HL-60 (cell line): Measurements from ENCODE around the gene IGLL5.

ENCODE experiments used
- GABPA ChIP-seq: IDR thresholded peaks from 2 replicates; pipeline ENCODE4 v1.6.1; 2012; ENCODE audit warnings: low read depth
- POLR2AphosphoS5 ChIP-seq: IDR thresholded peaks from 2 replicates; pipeline ENCODE4 v1.6.1; 2012; ENCODE audit warnings: low read depth
- TF ChIP-seq, protein P1 (sequence below): IDR thresholded peaks from one replicate; pipeline ENCODE4 v1.5.1; 2011; ENCODE audit warnings: low read length, control low read depth, inconsistent platforms; ENCODE audit not compliant: insufficient read depth
- TF ChIP-seq, protein P2 (sequence below): IDR thresholded peaks from 2 replicates; pipeline ENCODE4 v1.6.1; 2012; ENCODE audit warnings: low read depth; ENCODE audit not compliant: insufficient replicate concordance

DNA sequence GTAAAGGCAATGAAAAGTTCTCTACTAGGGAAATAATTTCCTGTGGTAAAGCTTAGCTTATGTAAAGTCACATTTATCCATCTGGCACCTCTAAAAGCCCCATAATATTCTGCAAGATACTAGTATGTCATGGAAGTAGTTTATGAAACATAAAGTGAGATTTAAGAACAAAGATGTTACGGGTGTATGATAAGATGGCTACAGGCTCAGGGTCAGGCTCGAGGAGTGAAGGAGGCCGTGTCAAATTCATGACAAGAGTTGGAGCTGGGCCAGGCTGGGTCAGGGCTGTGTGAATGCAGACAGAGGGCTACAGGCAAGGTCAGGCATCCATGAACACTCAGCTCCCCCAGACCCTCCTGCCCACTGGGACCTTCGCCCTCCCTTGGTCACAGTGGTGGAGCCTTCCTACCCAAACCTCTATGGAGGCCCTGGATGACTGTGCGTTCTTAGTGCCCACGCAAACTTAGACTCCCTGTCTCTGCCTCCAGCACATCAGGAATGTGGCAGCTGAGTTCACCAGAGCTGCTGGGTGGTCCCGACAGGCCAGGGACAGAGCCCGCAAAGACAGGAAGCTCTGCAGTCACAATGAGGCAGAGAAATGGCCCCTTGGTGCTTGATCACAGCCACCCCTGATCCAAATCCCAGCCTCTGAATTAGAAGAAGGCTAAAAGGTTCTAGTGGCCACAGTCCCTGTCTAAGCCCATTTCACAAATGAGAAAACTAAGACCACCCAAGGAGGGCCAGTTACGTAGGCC, 14.8 kb downstream of the IGLL5 start:
- TF ChIP-seq, protein P1, sequence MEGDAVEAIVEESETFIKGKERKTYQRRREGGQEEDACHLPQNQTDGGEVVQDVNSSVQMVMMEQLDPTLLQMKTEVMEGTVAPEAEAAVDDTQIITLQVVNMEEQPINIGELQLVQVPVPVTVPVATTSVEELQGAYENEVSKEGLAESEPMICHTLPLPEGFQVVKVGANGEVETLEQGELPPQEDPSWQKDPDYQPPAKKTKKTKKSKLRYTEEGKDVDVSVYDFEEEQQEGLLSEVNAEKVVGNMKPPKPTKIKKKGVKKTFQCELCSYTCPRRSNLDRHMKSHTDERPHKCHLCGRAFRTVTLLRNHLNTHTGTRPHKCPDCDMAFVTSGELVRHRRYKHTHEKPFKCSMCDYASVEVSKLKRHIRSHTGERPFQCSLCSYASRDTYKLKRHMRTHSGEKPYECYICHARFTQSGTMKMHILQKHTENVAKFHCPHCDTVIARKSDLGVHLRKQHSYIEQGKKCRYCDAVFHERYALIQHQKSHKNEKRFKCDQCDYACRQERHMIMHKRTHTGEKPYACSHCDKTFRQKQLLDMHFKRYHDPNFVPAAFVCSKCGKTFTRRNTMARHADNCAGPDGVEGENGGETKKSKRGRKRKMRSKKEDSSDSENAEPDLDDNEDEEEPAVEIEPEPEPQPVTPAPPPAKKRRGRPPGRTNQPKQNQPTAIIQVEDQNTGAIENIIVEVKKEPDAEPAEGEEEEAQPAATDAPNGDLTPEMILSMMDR: no peak
- TF ChIP-seq POLR2AphosphoS5: no peak
- TF ChIP-seq, protein P2, sequence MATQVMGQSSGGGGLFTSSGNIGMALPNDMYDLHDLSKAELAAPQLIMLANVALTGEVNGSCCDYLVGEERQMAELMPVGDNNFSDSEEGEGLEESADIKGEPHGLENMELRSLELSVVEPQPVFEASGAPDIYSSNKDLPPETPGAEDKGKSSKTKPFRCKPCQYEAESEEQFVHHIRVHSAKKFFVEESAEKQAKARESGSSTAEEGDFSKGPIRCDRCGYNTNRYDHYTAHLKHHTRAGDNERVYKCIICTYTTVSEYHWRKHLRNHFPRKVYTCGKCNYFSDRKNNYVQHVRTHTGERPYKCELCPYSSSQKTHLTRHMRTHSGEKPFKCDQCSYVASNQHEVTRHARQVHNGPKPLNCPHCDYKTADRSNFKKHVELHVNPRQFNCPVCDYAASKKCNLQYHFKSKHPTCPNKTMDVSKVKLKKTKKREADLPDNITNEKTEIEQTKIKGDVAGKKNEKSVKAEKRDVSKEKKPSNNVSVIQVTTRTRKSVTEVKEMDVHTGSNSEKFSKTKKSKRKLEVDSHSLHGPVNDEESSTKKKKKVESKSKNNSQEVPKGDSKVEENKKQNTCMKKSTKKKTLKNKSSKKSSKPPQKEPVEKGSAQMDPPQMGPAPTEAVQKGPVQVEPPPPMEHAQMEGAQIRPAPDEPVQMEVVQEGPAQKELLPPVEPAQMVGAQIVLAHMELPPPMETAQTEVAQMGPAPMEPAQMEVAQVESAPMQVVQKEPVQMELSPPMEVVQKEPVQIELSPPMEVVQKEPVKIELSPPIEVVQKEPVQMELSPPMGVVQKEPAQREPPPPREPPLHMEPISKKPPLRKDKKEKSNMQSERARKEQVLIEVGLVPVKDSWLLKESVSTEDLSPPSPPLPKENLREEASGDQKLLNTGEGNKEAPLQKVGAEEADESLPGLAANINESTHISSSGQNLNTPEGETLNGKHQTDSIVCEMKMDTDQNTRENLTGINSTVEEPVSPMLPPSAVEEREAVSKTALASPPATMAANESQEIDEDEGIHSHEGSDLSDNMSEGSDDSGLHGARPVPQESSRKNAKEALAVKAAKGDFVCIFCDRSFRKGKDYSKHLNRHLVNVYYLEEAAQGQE: no peak
- no peak for TF ChIP-seq GABPA
